HepG2 (cell line): ENCODE data around the gene OGG1.

Experiments used
- CTCF ChIP-seq: sonication (generic); formaldehyde crosslinking; IDR thresholded peaks from 2 replicates; pipeline ENCODE4 v1.5.0; 2020; ENCODE audit warnings: mild to moderate bottlenecking, missing genetic modification reagents, moderate library complexity
- ELF1 ChIP-seq: sonication (generic); formaldehyde crosslinking; IDR thresholded peaks from 2 replicates; pipeline ENCODE4 v1.4.0; 2020; ENCODE audit warnings: missing genetic modification reagents
- KLF16 ChIP-seq, 2 experiments: sonication (generic) in 1 of 2; formaldehyde crosslinking in 1 of 2; IDR thresholded peaks; 2 replicates each; pipeline versions ENCODE4 v1.6.1 to v1.8.0; 2016 to 2023; ENCODE audit warnings: missing genetic modification reagents in 2 of 2, missing compliant biosample characterization in 1 of 2
- TP53 ChIP-seq: sonication (generic); formaldehyde crosslinking; conservative IDR thresholded peaks from 2 replicates; pipeline ENCODE4 v1.4.0; 2020; ENCODE audit warnings: missing genetic modification reagents
- ZBTB34 ChIP-seq: sonication (generic); formaldehyde crosslinking; IDR thresholded peaks from 2 replicates; pipeline ENCODE4 v1.8.0; 2022; ENCODE audit warnings: mild to moderate bottlenecking, missing genetic modification reagents
- ZBTB38 ChIP-seq: sonication (generic); formaldehyde crosslinking; IDR thresholded peaks from 2 replicates; pipeline ENCODE4 v1.5.1; 2020; ENCODE audit warnings: mild to moderate bottlenecking, missing genetic modification reagents
- ZMAT3 ChIP-seq: sonication (generic); formaldehyde crosslinking; conservative IDR thresholded peaks from 2 replicates; pipeline ENCODE4 v1.7.0; 2021; ENCODE audit warnings: missing genetic modification reagents
- ZNF674 ChIP-seq: sonication (generic); formaldehyde crosslinking; IDR thresholded peaks from 2 replicates; pipeline ENCODE4 v1.5.0; 2020; ENCODE audit warnings: low read depth, mild to moderate bottlenecking, missing genetic modification reagents

GRCh38 chr3:9769012-9769411 is 19.3 kb downstream of the OGG1 start:
- TF ChIP-seq ZBTB34 (CRISPR knock-in tag) (no peak), KLF16 (CRISPR knock-in tag; IDR thresholded peaks at IDR 0.05) (no peak), ZMAT3 (CRISPR knock-in tag) (no peak), ZBTB38 (CRISPR knock-in tag) (no peak), TP53 (CRISPR knock-in tag) (no peak), CTCF (CRISPR knock-in tag) (no peak), ELF1 (no peak), ZNF674 (CRISPR knock-in tag) (no peak)
